OCI-M1 (cell line): ENCODE measurements around the gene VLDLR.
"Not testable (repeated sequence)": the region's sequence is repeated elsewhere in the genome, so short reads cannot be mapped to it uniquely, and the experiment has no call there.

Experiments
- DNase-seq: peaks from one replicate; lab custom pipeline; 2025; lab: John Stamatoyannopoulos, UW

Gene VLDLR

DNA sequence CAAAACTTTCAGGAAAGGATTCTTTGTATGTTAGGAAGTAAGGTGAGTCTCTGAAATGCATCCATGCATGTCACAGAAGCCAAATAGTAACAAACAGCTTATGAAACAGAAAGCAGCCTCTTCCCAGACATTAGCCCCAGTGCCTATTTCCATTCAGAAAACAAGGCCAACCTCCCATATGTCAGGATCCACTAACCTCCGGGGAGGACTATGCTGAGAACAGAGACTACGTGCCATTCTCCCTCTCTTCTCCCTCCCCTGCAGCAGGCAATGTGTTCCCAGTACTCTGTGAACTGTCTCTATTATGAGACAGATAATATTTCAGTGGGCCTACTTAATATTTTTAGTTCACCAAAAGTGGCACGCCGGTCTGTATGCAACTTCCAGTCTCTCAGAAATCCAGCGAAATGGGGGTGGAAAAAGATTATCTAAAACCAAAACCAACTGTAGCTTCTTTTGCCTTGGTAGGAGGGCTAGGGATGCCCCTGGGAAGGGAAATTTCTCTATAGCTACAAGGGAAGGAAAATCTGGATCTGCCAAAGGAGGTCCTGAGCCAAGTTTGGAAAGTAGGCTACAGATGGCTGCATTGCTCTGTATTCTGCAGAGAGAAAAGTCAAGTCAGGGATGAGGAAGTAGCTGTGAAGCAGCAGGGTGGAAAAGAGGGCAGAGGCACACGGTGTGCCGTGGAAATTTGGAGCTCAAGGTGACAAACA is 42.0 kb downstream of the VLDLR start:
- no peak for DNase-seq

DNA sequence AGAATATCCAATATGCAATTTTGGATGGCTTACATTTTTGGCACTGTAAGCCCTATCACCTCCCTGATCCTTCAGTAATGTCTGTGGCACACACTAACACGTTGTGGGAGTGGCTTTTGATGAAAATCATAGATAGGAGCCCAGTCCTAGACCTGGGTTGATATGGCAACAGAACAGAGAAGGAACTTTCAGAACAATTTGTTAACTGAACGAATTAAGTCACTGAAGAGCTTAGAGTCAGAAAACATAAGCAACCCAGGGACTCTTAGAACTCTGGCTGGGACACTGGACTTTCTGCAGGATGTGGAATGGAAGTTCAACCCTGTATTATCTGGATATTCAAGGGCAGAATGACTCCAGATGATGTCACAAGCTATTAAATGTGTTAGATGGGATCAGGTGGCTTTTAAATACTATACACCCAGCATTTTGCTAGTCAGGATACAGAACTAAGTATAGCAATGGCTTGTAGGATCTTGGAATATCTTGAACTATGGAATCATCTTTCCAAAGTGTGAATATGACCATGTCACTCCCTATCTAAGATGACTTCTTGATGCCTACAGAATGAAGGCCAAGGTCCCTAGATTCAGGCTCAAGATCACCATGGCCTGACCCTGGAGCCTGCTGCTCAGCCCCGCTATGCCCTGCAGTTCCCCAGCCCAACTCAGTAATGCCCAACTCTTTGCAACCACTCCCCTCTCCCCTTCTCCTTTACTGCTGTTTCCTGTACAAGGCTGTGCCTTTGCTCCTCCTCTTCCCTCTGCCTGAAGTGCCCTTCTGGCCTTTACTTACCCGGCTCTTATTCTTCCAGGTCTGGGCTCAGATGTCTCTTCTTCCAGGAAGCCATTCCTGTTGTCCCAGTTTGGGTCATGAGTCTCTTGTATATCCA is 42.8 kb downstream of the VLDLR start:
- no peak for DNase-seq

- no peak for DNase-seq
Observed at GRCh38 chr9:2666569-2666968, 45.0 kb downstream of the VLDLR start.

DNA sequence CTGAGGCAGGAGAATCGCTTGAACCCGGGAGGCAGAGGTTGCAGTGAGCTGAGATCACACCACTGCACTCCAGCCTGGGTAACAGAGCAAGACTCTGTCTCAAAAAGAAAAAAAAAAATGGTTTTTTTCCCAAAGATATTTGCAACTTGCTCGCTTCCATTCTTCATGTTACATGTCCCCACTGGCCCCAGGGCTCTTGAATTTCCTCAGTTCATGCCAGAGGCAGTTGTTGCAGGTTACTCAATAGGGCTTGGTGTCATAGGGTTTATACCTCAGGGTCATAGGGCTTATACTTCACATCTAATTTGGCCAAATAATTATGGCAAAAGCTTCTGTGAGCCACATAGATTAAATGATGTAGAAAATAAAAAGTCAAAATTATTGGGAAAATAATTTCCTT is 51.6 kb downstream of the VLDLR start:
- DNase-seq: no peak

- no peak for DNase-seq
Observed at GRCh38 chr9:2674141-2674824, 52.7 kb downstream of the VLDLR start.

GRCh38 chr9:2675834-2676233 is 54.2 kb downstream of the VLDLR start:
- peak; percentile 42 for DNase-seq

GRCh38 chr9:2676466-2676865 is 54.9 kb downstream of the VLDLR start:
- no peak for DNase-seq

- DNase-seq: no peak
Observed at GRCh38 chr9:2677915-2678889, 56.6 kb downstream of the VLDLR start.

GRCh38 chr9:2679011-2679410 is 57.4 kb downstream of the VLDLR start:
- no peak for DNase-seq

DNA sequence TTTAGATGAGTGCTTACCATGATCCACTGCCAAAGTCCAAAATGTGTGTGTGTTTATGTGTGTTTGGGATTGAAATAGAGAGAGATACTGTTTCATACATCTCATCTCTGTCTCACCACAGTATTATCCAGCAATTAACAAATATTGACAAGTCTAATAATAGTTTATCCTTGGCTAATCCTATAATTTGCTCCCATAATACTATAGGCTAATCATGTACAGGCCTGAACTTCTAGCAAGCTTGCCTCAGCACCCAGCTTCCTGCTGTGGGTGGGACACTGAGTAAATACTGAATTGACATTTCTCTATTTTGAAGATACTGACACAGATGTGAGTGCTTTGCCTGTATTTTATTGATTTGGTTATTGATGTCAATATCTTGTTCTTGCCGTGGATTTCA is 60.4 kb downstream of the VLDLR start:
- DNase-seq: no peak

- no peak for DNase-seq
Observed at GRCh38 chr9:2686911-2687310, 65.3 kb downstream of the VLDLR start.

- no peak for DNase-seq
Observed at GRCh38 chr9:2688636-2689035, 67.0 kb downstream of the VLDLR start.

DNA sequence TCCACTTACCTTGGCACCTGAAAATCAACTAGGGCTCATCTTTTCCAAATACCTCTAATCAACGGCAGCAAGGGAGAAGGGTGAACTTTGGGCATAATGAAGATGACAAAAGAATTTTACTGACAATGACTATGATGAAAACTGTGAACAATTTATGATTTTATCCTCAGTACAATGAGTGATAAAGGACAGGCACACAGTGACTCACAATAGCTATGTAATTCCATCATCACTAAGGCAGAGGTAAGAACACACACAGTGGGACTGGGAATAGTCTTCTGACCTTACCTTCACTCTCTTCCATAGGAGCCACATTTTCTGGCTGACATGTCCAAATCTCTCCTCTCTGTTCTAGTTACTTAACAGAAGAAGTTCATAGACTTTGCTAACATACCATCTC is 69.6 kb downstream of the VLDLR start:
- DNase-seq: no peak

DNA sequence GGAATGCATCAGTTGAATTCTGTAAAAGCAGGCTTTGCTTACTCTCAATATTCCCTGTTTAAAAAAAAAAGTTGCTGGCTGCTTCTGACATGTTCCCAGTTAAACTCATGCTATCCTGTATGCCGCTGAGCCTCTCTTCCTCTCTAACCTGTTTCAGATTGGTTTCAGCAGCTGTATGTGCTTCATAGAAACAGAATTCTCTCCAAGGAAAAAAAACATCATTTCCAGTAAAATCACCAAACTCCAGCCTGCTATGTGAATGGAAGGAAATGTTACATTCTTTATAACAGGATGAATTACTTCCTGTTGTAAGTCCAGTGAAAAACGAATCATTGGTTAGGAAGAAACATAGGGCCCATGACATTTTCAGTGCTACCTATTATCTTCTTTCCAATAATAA is 70.0 kb downstream of the VLDLR start:
- no peak for DNase-seq

DNA sequence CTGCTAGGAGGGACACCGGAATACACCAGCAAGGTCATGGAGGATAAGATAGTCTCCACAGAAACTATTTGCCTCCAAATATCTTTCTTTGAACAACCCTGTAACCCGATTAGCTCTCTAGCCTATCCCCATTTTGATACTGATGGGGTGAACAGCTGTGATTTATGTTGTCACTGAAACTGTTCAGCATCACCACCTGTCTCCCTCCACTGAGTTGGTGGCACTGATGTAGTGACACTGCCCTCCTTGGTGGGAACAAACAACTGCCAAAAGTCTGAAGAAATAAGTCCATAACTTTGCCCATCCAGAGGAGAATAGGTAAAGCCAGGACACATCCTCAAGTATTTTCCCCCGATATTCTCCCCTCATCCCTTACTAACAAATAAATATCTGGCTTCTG is 71.5 kb downstream of the VLDLR start:
- no peak for DNase-seq

- no peak for DNase-seq
Observed at GRCh38 chr9:2697492-2697891, 75.9 kb downstream of the VLDLR start.

DNA sequence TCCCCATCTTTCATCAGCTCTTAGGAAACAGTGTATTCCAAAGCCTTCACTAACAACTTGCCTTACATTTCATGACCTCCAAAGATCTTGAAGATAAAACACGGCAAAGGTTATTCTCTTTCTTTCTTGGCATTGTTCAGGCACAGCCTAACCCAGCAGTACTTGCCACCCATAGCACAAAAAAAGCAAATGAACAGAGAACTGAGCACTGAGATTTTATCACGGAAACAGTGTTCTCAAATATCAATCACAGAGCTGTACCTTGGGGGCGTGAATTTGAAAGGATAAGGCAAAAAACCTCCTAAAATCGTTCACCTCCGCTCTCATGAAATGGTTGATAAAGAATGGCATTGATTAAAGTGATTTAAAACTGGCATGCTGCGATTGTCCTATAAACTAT is 78.8 kb downstream of the VLDLR start:
- no peak for DNase-seq

DNA sequence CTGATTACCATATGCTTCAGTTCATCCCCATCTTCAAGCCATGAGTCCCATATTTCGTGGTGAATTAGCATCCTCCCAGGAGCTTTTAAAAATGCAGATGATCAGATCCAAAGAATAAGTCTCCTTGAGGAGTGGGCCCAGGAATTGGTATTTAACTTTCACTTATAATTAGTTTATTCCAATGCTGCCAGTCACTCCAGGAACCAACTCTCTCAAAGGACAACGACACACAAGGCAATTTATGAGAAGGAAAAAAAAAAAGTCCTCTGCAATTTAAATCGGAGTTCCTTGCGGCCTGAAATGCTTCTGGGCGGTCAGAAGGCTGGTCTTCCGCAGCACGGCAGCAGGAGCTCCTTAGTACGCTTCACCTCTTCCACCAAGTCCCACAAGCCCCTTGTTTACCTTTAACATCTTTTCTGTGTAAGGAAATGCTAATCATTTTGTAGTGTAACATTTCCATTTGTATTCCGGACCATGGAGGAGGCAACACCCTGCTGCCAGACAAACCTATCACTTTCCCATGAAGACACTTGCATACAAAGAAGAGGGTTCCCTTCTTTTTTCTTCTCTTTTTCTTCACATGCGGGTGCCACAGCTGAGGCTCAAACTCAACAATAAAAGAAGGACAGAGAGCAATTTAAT is 79.4 kb downstream of the VLDLR start:
- no peak for DNase-seq

DNA sequence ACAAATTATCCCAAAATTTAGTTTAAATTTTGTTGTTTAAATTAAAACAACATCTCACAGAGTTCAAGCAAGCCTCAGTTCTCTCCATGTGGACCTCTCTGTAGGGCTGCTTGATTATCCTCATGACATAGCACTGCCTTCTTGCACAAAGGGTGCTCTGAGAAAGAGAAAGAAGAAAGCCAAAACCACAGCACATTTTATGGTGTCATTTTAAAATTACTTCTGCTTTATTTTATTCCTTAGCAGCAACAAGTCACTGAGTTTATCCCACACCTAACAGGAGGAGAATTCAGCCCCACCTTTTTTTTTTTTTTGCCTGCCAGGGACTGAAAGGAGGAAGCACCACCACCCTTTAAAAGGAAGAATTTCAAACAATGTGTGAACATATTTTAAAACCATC is 82.9 kb downstream of the VLDLR start:
- peak; percentile 86 for DNase-seq

DNA sequence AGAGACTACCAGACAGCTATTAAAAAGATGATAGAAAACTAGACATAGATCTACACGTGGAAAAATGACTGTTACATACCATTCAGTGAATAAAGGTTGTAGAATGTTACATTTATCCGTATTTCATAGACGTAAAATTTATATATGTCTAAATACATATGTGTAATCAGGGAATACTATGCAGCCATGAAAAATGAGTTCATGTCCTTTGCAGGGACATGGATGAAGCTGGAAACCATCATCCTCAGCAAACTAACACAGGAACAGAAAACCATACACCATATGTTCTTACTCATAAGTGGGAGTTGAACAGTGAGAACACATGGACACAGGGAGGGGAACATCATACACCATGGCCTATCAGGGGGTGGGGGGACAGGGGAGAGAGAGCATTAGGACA is 85.7 kb downstream of the VLDLR start:
- DNase-seq: not testable (repeated sequence)
